B cell (primary cell): ENCODE data around the gene KIF22. TPM values are rescaled to one million over a fixed set of nuclear protein-coding genes. Genes with fewer than 3 reads are reported as not detected.

ENCODE experiments used
- ATAC-seq: fragments of 200-7000 bp; cut with Tn5 transposase; one replicate; pipeline ENCODE4 v1.10.0; 2021; ENCODE audit warnings: low read depth, mild to moderate bottlenecking, moderate number of reproducible peaks, moderate library complexity
- CTCF ChIA-PET: fragments of 350-600 bp; sonication (Branson Sonifier 250); formaldehyde crosslinking; loops from one replicate; lab custom pipeline; 2021; ENCODE audit warnings: antibody characterized with exemption, inconsistent platforms; lab: Charles Lee
- POLR2A ChIA-PET: fragments of 350-600 bp; sonication (Branson Sonifier 250); formaldehyde crosslinking; loops from one replicate; lab custom pipeline; 2021; ENCODE audit warnings: antibody characterized with exemption; lab: Charles Lee
- DNase-seq: peaks from one replicate; pipeline ENCODE4 v3.0.0; 2013
- H2AFZ ChIP-seq: 2 replicates; pipeline ENCODE4 v1.6.1; 2012; ENCODE audit warnings: mild to moderate bottlenecking, low read depth, low read length; ENCODE audit not compliant: insufficient read depth, poor library complexity, severe bottlenecking
- H3K27ac ChIP-seq, 2 donors: 1 replicate in 1 of 2; 2 replicates in 1 of 2; pipeline ENCODE4 v1.5.1; 2012 to 2013; ENCODE audit warnings: low read length in 2 of 2, mild to moderate bottlenecking in 2 of 2, moderate library complexity in 1 of 2
- H3K27me3 ChIP-seq, 4 experiments: fragments of 200-600 bp in 1 of 4; sonication (generic) in 1 of 4; replicated peaks in 1 of 4; 1 replicate in 2 of 4; 2 replicates in 2 of 4; pipeline versions ENCODE4 v1.6.1 to v1.7.0; 2013 to 2016; ENCODE audit warnings: low read length in 3 of 4, mild to moderate bottlenecking in 2 of 4, mixed read lengths in 1 of 4, moderate library complexity in 1 of 4; ENCODE audit not compliant: insufficient read depth in 4 of 4, control insufficient read depth in 3 of 4; ENCODE audit errors: control extremely low read depth in 1 of 4
- H3K36me3 ChIP-seq, 2 experiments: replicated peaks in 1 of 2; 1 replicate in 1 of 2; 2 replicates in 1 of 2; pipeline versions ENCODE4 v1.6.1 to v1.7.1; 2013; ENCODE audit warnings: low read length in 1 of 2; ENCODE audit not compliant: insufficient read depth in 2 of 2, control insufficient read depth in 1 of 2; ENCODE audit errors: control extremely low read depth in 1 of 2, extremely low read depth in 1 of 2
- H3K4me1 ChIP-seq, 2 donors: fragments of 200-600 bp in 1 of 2; sonication (generic) in 1 of 2; 1 replicate in 1 of 2; 2 replicates in 1 of 2; pipeline versions ENCODE4 v1.5.1 to v1.6.1; 2013 to 2017; ENCODE audit warnings: low read length in 2 of 2; ENCODE audit not compliant: control insufficient read depth in 2 of 2, insufficient read depth in 2 of 2
- H3K4me2 ChIP-seq: replicated peaks from 2 replicates; pipeline ENCODE3; 2012; ENCODE audit warnings: mild to moderate bottlenecking, low read depth, low read length; ENCODE audit not compliant: poor library complexity, severe bottlenecking
- H3K4me3 ChIP-seq, 5 experiments: fragments of 200-600 bp in 1 of 5; sonication (generic) in 1 of 5; 1 replicate in 3 of 5; 2 replicates in 2 of 5; pipeline versions ENCODE4 v1.5.1 to v1.7.0; 2011 to 2016; ENCODE audit warnings: low read length in 4 of 5, mild to moderate bottlenecking in 4 of 5, low read depth in 2 of 5, control low read depth in 1 of 5, moderate library complexity in 1 of 5; ENCODE audit not compliant: insufficient read depth in 1 of 5; ENCODE audit errors: control extremely low read depth in 1 of 5, extremely low read depth in 1 of 5
- H3K79me2 ChIP-seq: fragments of 200-600 bp; sonication (generic); one replicate; pipeline ENCODE4 v1.6.0; 2016; ENCODE audit warnings: low read length; ENCODE audit not compliant: control insufficient read depth, insufficient read depth
- H3K9ac ChIP-seq: fragments of 200-600 bp; sonication (generic); 2 replicates; pipeline ENCODE4 v1.6.1; 2017; ENCODE audit warnings: mild to moderate bottlenecking, low read length, moderate library complexity
- H3K9me3 ChIP-seq, 3 donors: one replicate each; pipeline versions ENCODE4 v1.6.1 to v1.7.1; 2013; ENCODE audit warnings: low read length in 2 of 3; ENCODE audit not compliant: control insufficient read depth in 2 of 3, insufficient read depth in 1 of 3; ENCODE audit errors: control extremely low read depth in 1 of 3
- H4K20me1 ChIP-seq: 2 replicates; pipeline ENCODE4 v1.6.0; 2012; ENCODE audit warnings: mild to moderate bottlenecking, low read length; ENCODE audit not compliant: insufficient read depth, control insufficient read depth, poor library complexity, severe bottlenecking
- H3K27ac Mint-ChIP-seq: one replicate; pipeline ENCODE4 v1.8.0; 2021; ENCODE audit warnings: mixed read lengths
- H3K27me3 Mint-ChIP-seq: one replicate; pipeline ENCODE4 v1.8.0; 2021; ENCODE audit warnings: mixed read lengths
- H3K4me1 Mint-ChIP-seq: one replicate; pipeline ENCODE4 v1.8.0; 2021; ENCODE audit warnings: mixed read lengths
- H3K4me3 Mint-ChIP-seq: one replicate; pipeline ENCODE4 v1.8.0; 2021; ENCODE audit warnings: mixed read lengths
- H3K9me3 Mint-ChIP-seq: one replicate; pipeline ENCODE4 v1.8.0; 2022; ENCODE audit warnings: mixed read lengths; ENCODE audit not compliant: insufficient read depth
- EZH2 ChIP-seq: IDR thresholded peaks from 2 replicates; pipeline ENCODE4 v1.6.1; 2012; ENCODE audit warnings: borderline replicate concordance, low read depth, mild to moderate bottlenecking, moderate library complexity, low read length; ENCODE audit not compliant: insufficient read depth, poor library complexity, severe bottlenecking
- WGBS: methylation state at CpG from one replicate; pipeline ENCODE4 v1.1.5; 2013; ENCODE audit warnings: missing lambda C conversion rate; ENCODE audit not compliant: insufficient coverage; 5-methylcytosine and 5-hydroxymethylcytosine counted together
- intact Hi-C: fragments of 100-400 bp; cut with micrococcal nuclease; formaldehyde crosslinking; loops from one replicate; pipeline ENCODE4 v1.10.0; 2022
- polyA plus RNA-seq: library from polyadenylated mRNA; depleted of rRNA; stranded (reverse); fragments of >200 nt; gene quantifications from 2 replicates; pipeline ENCODE4 v1.2.3, GENCODE V29; 2012
- total RNA-seq, 2 donors: library from RNA; stranded (reverse); fragments of 120-200 nt in 1 of 2; gene quantifications; 1 replicate in 1 of 2; 2 replicates in 1 of 2; pipeline versions ENCODE4 v1.2.3 to v1.2.4, GENCODE V29; 2013 to 2022
- TF ChIP-seq, protein P1 (sequence below): fragments of 200-600 bp; IDR thresholded peaks from one replicate; pipeline ENCODE4 v1.8.0; 2022; ENCODE audit warnings: antibody characterized with exemption, mild to moderate bottlenecking

KIF22 gene
- total and polyA plus RNA-seq, 2 donors (not counting 1 experiment from before 2014, with no cell fraction given), result 53.9 to 57.2 TPM

- ATAC-seq, result no peak
- intact Hi-C loops, result loop anchor here (2.0 kb wide), 1 partner anchor 123 kb away; the partner anchor contains the start of gene KCTD13
- H3K27ac ChIP-seq, result peak overlapping the region; percentile 4 to 87
- no peaks in the 10 kb centered on the region for H3K9me3 Mint-ChIP-seq
- no peak overlapping the region for H2AFZ ChIP-seq
- no peaks in the 10 kb centered on the region for H3K27me3 ChIP-seq
- H3K79me2 ChIP-seq, result peaks cover 17% of the 10 kb centered on the region
- WGBS, result 90% methylated on average over 2 of the region's 8 CpGs
- peaks cover 1 to 22% of the 10 kb centered on the region in 2 experiments for H3K36me3 ChIP-seq
- ChIA-PET POLR2A (interaction anchor here (0.5 to 4.3 kb wide), 10 partner anchors 10 to 123 kb away, joined by 3 to 24 read pairs (median 4); partner anchors contain the start of genes C16orf54, KIF22 and PAGR1), CTCF (interaction anchor here (0.6 to 2.1 kb wide), 16 partner anchors 9 to 158 kb away, joined by 3 to 17 read pairs (median 6); partner anchors contain the start of genes KIF22, MVP, PAGR1 and TMEM219)
- H3K27me3 Mint-ChIP-seq, result no peaks in the 10 kb centered on the region
- peak overlapping the region; percentile 85 for H3K9ac ChIP-seq
- peak overlapping the region; percentile 92 for H3K4me2 ChIP-seq
- H3K4me3 Mint-ChIP-seq, result peak overlapping the region; percentile 98
- H4K20me1 ChIP-seq, result peaks cover 15% of the 10 kb centered on the region
- H3K4me1 Mint-ChIP-seq, result peaks cover 34% of the 10 kb centered on the region
- H3K4me3 ChIP-seq, result peak overlapping the region in 1 of 5 experiments; percentile 89
- H3K9me3 ChIP-seq, result no peaks in the 10 kb centered on the region
- H3K4me1 ChIP-seq, result peaks cover 28 to 33% of the 10 kb centered on the region in 2 donors
- peak; percentile 40 for DNase-seq
- TF ChIP-seq, protein P1, sequence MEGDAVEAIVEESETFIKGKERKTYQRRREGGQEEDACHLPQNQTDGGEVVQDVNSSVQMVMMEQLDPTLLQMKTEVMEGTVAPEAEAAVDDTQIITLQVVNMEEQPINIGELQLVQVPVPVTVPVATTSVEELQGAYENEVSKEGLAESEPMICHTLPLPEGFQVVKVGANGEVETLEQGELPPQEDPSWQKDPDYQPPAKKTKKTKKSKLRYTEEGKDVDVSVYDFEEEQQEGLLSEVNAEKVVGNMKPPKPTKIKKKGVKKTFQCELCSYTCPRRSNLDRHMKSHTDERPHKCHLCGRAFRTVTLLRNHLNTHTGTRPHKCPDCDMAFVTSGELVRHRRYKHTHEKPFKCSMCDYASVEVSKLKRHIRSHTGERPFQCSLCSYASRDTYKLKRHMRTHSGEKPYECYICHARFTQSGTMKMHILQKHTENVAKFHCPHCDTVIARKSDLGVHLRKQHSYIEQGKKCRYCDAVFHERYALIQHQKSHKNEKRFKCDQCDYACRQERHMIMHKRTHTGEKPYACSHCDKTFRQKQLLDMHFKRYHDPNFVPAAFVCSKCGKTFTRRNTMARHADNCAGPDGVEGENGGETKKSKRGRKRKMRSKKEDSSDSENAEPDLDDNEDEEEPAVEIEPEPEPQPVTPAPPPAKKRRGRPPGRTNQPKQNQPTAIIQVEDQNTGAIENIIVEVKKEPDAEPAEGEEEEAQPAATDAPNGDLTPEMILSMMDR, result no peak
- no peak for TF ChIP-seq EZH2
- H3K27ac Mint-ChIP-seq, result peak overlapping the region; percentile 100
Measured at GRCh38 chr16:29804020-29804419, 13.5 kb downstream of the KIF22 start.
